ENCODE measurements around the gene GPANK1. TPM values are rescaled to one million over a fixed set of nuclear protein-coding genes. Genes with fewer than 3 reads are reported as not detected.
"Not testable (repeated sequence)": the region's sequence is repeated elsewhere in the genome, so short reads cannot be mapped to it uniquely, and the experiment has no call there.

The GPANK1 gene
- total and polyA plus RNA-seq, 2 experiments from 2014 or later, result 27.5 to 36.2 TPM

- Histone ChIP-seq H3K4me3 (no peak overlapping the region), H3K9me3 (ENCODE audit: low read depth) (no peaks in the 10 kb centered on the region), H3K36me3 (no peaks in the 10 kb centered on the region), H3K4me1 (ENCODE audit: low read depth) (peaks cover 11% of the 10 kb centered on the region), H3K27me3 (no peaks in the 10 kb centered on the region), H3K27ac (no peak overlapping the region)
- TF ChIP-seq, protein P1, sequence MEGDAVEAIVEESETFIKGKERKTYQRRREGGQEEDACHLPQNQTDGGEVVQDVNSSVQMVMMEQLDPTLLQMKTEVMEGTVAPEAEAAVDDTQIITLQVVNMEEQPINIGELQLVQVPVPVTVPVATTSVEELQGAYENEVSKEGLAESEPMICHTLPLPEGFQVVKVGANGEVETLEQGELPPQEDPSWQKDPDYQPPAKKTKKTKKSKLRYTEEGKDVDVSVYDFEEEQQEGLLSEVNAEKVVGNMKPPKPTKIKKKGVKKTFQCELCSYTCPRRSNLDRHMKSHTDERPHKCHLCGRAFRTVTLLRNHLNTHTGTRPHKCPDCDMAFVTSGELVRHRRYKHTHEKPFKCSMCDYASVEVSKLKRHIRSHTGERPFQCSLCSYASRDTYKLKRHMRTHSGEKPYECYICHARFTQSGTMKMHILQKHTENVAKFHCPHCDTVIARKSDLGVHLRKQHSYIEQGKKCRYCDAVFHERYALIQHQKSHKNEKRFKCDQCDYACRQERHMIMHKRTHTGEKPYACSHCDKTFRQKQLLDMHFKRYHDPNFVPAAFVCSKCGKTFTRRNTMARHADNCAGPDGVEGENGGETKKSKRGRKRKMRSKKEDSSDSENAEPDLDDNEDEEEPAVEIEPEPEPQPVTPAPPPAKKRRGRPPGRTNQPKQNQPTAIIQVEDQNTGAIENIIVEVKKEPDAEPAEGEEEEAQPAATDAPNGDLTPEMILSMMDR (IDR thresholded peaks at IDR 0.05; ENCODE audit: low read depth, low read length), result no peak
- DNase-seq (ENCODE audit: low read depth in 1 of 2, low spot score in 1 of 2), result no peak
These were observed 45.9 kb upstream of the GPANK1 start for GRCh38 chr6:31710523-31711219.

DNA sequence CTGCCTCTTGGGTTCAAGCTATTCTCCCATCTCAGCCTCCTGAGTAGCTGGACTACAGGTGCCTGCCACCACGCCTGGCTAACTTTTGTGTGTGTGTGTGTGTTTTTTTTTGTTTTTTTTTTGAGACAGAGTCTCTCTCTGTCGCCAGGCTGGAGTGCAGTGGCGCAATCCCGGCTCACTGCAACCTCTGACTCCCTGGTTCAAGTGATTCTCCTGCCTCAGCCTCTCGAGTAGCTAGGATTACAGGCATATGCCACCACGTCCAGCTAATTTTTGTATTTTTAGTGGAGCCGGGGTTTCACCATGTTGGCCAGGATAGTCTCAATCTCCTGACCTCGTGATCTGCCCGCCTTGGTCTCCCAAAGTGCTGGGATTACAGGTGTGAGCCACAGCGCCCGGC lies 44.4 kb upstream of the GPANK1 start:
- not testable (repeated sequence) for H3K9me3 ChIP-seq (ENCODE audit: low read depth); H3K4me1 ChIP-seq (ENCODE audit: low read depth); H3K27ac ChIP-seq; H3K4me3 ChIP-seq; DNase-seq (ENCODE audit: low read depth in 1 of 2, low spot score in 1 of 2); H3K27me3 ChIP-seq; H3K36me3 ChIP-seq

DNA sequence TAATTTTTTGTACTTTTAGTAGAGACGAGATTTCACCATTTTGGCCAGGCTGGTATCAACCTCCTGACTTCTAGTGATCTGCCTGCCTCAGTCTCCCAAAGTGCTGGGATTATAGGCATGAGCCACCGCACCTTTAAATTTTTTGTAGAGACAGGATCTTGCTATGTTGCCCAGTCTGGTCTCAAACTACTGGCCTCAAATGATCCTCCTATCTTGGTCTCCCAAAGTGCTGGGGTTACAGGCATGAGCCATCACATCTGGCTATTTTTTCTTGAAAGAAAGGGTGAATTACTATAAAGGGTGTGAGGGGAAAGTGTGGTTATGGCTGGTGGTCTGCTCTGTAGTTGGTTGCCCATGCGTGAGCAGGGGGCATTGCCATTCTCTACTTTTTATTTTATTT lies 43.4 kb upstream of the GPANK1 start:
- TF ChIP-seq, protein P1 (IDR thresholded peaks at IDR 0.05; ENCODE audit: low read depth, low read length), result no peak
- H3K27ac ChIP-seq, result no peak overlapping the region
- no peaks in the 10 kb centered on the region for H3K27me3 ChIP-seq
- no peaks in the 10 kb centered on the region for H3K36me3 ChIP-seq
- no peaks in the 10 kb centered on the region for H3K9me3 ChIP-seq (ENCODE audit: low read depth)
- H3K4me3 ChIP-seq, result no peak overlapping the region
- no peaks in the 10 kb centered on the region for H3K4me1 ChIP-seq (ENCODE audit: low read depth)
- no peak for DNase-seq (ENCODE audit: low read depth in 1 of 2, low spot score in 1 of 2)

DNA sequence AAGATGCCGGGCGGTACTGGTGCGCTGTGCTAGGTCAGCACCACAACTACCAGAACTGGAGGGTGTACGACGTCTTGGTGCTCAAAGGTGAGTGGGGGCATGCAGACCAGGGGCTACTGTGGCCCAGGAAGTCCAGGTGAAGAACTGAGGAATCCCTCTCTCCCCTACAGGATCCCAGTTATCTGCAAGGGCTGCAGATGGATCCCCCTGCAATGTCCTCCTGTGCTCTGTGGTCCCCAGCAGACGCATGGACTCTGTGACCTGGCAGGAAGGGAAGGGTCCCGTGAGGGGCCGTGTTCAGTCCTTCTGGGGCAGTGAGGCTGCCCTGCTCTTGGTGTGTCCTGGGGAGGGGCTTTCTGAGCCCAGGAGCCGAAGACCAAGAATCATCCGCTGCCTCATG lies 42.9 kb upstream of the GPANK1 start:
- DNase-seq (ENCODE audit: low read depth in 1 of 2, low spot score in 1 of 2), result no peak
- Histone ChIP-seq H3K36me3 (no peaks in the 10 kb centered on the region), H3K27me3 (no peaks in the 10 kb centered on the region), H3K4me3 (no peak overlapping the region), H3K9me3 (ENCODE audit: low read depth) (no peaks in the 10 kb centered on the region), H3K27ac (no peak overlapping the region), H3K4me1 (ENCODE audit: low read depth) (no peaks in the 10 kb centered on the region)
- TF ChIP-seq, protein P1 (IDR thresholded peaks at IDR 0.05; ENCODE audit: low read depth, low read length), result no peak

DNA sequence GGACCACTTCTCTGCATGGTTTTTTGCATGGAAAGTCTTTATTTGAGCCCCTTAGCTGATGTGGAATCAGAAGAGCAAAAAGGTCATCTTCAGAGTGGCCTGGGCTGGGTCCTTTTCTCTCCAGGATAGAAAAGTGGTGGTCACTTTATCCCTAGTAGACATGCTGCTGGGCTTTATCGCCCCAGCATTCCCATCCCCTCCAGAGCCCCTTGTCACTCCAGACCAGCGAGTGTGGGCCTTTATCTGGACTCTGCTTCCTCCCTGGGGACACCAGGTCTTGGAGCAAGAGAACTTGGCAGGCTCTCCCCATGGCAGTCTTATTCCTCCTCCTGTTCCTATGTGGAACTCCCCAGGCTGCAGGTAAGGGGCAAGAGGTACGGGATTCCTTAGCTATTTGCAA lies 41.8 kb upstream of the GPANK1 start, which contains the start of gene LY6G6F:
Gene LY6G6F (plus strand): TSS at position 268 of the 400 bp plus-strand sequence. CDS start 41 bp downstream, at position 309.
- Histone ChIP-seq H3K9me3 (ENCODE audit: low read depth) (no peaks in the 10 kb centered on the region), H3K27ac (no peak within 1 kb of the TSS), H3K4me1 (ENCODE audit: low read depth) (peaks cover 6% of the 10 kb centered on the region), H3K4me3 (no peak within 1 kb of the TSS), H3K36me3 (no peaks in the 10 kb centered on the region), H3K27me3 (no peaks in the 10 kb centered on the region)
- TF ChIP-seq, protein P1 (IDR thresholded peaks at IDR 0.05; ENCODE audit: low read depth, low read length), result no peak
- peak in 1 of 2 donors; percentile 62 for DNase-seq (ENCODE audit: low read depth in 1 of 2, low spot score in 1 of 2)

- Histone ChIP-seq H3K9me3 (ENCODE audit: low read depth) (no peaks in the 10 kb centered on the region), H3K4me3 (no peak overlapping the region), H3K4me1 (ENCODE audit: low read depth) (peaks cover 8% of the 10 kb centered on the region), H3K27ac (no peak overlapping the region), H3K27me3 (no peaks in the 10 kb centered on the region), H3K36me3 (no peaks in the 10 kb centered on the region)
- DNase-seq (ENCODE audit: low read depth in 1 of 2, low spot score in 1 of 2), result no peak
- TF ChIP-seq, protein P1 (IDR thresholded peaks at IDR 0.05; ENCODE audit: low read depth, low read length), result no peak
These were observed 41.1 kb upstream of the GPANK1 start for GRCh38 chr6:31705931-31706330.
